Subcutaneous abdominal adipose tissue (tissue), 5 donors: ENCODE measurements around the gene CADPS.

Experiments
- H3K27ac ChIP-seq: one replicate; pipeline ENCODE4 v1.7.0; 2013; ENCODE audit warnings: low read depth, mild to moderate bottlenecking, inconsistent platforms, low read length, moderate library complexity
- H3K27me3 ChIP-seq, 5 donors: one replicate each; pipeline ENCODE4 v1.7.0; 2013; ENCODE audit warnings: low read length in 5 of 5, inconsistent platforms in 1 of 5; ENCODE audit not compliant: control insufficient read depth in 5 of 5, insufficient read depth in 4 of 5
- H3K36me3 ChIP-seq, 5 donors: one replicate each; pipeline ENCODE4 v1.7.0; 2013; ENCODE audit warnings: low read length in 5 of 5; ENCODE audit not compliant: control insufficient read depth in 5 of 5, insufficient read depth in 5 of 5
- H3K4me1 ChIP-seq, 5 donors: one replicate each; pipeline ENCODE4 v1.7.0; 2013; ENCODE audit warnings: low read length in 5 of 5, mild to moderate bottlenecking in 3 of 5, moderate library complexity in 1 of 5; ENCODE audit not compliant: control insufficient read depth in 5 of 5, insufficient read depth in 5 of 5
- H3K4me3 ChIP-seq, 5 donors: one replicate each; pipeline ENCODE4 v1.7.0; 2013; ENCODE audit warnings: low read length in 5 of 5, low read depth in 1 of 5
- H3K9ac ChIP-seq, 5 donors: one replicate each; pipeline ENCODE4 v1.7.0; 2013; ENCODE audit warnings: low read length in 5 of 5, mild to moderate bottlenecking in 4 of 5, moderate library complexity in 3 of 5
- H3K9me3 ChIP-seq, 5 donors: one replicate each; pipeline ENCODE4 v1.7.0; 2013; ENCODE audit warnings: low read length in 5 of 5; ENCODE audit not compliant: control insufficient read depth in 5 of 5
- donor health status: healthy.
- donor health status: healthy.
- donor health status: healthy.
- donor health status: healthy.
- donor health status: healthy.

CADPS gene

DNA sequence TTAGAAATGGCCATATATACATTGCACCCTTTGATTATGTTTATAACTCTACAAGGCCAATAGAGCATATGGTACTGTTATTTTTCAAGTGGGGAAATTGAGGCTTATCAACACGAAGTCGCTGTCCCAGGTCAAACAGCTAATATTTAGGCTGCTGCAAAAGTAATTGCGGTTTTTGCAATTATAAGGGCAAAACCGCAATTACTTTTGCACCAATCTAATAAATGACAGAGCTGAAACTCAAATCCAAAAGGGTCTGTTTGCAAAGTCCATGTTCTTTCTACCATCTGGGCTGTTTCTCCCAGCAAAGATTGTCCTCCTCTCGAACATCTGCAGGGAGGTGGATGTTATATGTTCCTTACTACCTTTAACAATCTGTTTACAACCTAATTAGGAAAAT lies 147.2 kb downstream of the CADPS start:
- Histone ChIP-seq H3K4me1 (no peaks in the 10 kb centered on the region), H3K4me3 (no peak overlapping the region), H3K9ac (no peak overlapping the region), H3K9me3 (no peaks in the 10 kb centered on the region), H3K27me3 (peaks cover 0 to 1% (median 0%) of the 10 kb centered on the region in 5 donors), H3K27ac (no peak overlapping the region), H3K36me3 (no peaks in the 10 kb centered on the region)

DNA sequence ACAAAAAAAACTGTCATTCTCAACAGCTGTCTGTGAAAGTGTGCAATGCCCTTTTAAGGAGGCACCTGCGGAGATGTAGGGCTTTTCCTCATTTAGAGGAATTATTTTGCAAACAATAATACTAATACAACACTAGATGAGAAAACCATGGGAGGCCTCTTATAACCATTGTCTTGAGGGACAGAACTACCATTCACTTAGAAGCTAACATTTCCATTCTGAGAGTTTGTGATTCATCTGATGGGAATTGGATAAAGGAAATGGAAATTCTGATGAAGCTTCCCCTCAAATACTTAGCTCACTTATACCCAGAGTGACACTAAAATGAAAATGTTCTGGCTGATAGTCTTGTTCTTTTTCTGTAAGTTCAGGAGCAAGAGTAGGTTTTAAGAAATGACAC lies 147.7 kb downstream of the CADPS start:
- no peaks in the 10 kb centered on the region for H3K36me3 ChIP-seq
- no peak overlapping the region for H3K9ac ChIP-seq
- no peaks in the 10 kb centered on the region for H3K4me1 ChIP-seq
- H3K9me3 ChIP-seq = no peaks in the 10 kb centered on the region
- peaks cover 0 to 3% (median 0%) of the 10 kb centered on the region in 5 donors for H3K27me3 ChIP-seq
- no peak overlapping the region for H3K4me3 ChIP-seq
- no peak overlapping the region for H3K27ac ChIP-seq

DNA sequence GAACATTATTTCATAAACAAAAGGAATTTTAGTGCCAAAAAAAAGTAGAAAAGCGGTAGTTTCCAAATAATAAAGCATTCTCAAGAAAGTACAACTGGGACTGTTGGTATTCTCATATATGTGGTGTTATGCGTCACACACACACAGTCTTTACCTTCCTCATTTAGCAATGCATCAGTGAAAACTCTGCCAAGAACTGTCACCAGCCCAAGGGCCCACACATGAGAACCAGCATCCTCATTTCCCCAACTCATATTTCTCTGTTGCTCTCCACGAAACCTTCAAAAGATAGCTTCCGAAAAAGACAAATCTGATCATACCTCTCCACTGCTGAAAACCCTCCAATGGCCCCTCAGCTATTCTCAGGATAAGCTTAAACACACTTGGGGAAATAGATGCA lies 150.7 kb downstream of the CADPS start:
- no peak overlapping the region for H3K9ac ChIP-seq
- H3K4me1 ChIP-seq = no peaks in the 10 kb centered on the region
- H3K36me3 ChIP-seq = no peaks in the 10 kb centered on the region
- H3K27me3 ChIP-seq = peaks cover 0 to 3% (median 0%) of the 10 kb centered on the region in 5 donors
- H3K4me3 ChIP-seq = no peak overlapping the region
- no peaks in the 10 kb centered on the region for H3K9me3 ChIP-seq
- no peak overlapping the region for H3K27ac ChIP-seq

DNA sequence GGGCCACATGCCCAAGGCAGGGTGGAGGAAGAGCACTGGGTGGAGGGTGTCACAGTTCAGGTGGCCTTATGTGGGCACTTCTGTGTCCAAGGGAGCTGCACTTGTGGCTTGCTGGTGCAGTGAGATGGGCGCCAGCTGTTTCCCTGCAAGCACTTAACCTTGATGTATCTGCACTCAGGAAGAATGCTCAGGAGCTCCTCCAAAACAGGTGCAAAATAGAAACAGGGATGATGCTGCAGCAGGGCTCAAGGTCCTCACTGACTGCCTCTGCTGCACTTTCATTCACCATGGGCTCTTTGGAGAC lies 151.3 kb downstream of the CADPS start:
- Histone ChIP-seq H3K9me3 (no peaks in the 10 kb centered on the region), H3K36me3 (no peaks in the 10 kb centered on the region), H3K4me1 (no peaks in the 10 kb centered on the region), H3K4me3 (no peak overlapping the region), H3K27me3 (peaks cover 0 to 3% (median 0%) of the 10 kb centered on the region in 5 donors), H3K9ac (no peak overlapping the region), H3K27ac (no peak overlapping the region)

DNA sequence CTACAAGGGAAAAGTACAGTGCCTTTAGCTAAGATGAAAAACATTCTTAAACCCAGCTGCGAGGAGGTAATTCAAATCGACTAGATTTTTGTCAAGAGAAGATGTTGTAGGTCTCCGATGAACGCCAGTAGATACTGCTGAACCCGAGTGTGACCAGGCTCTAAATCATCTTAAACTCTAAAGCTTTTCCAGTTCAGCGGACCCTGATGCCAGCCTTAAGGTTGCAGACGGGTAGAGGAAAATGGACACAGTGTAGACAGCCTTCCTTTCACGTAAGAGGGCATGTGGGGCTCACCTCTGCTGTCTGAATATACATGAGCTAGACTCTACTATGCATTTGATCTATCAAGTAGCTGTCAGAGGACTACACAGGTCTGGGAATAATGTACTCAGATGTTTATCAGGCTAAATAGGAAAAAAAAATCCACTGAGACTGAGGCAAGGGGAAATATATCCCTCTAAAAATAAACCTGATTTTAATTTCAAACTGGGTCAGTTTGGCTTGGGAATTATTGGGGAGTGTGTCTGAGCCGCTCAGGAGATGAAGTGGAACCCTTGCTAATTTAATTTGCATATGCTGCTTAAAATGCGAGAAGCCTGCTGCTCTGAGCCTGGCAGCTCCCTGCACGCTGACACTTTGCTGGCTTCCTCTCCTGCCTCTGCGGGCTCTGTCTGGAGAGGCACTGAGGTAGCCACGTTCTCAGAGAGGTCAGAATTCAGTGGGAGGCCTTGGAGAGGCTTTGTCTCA lies 151.9 kb downstream of the CADPS start:
- H3K4me1 ChIP-seq = no peaks in the 10 kb centered on the region
- H3K36me3 ChIP-seq = no peaks in the 10 kb centered on the region
- H3K27me3 ChIP-seq = peaks cover 0 to 3% (median 0%) of the 10 kb centered on the region in 5 donors
- no peak overlapping the region for H3K27ac ChIP-seq
- H3K9me3 ChIP-seq = no peaks in the 10 kb centered on the region
- no peak overlapping the region for H3K4me3 ChIP-seq
- no peak overlapping the region for H3K9ac ChIP-seq

DNA sequence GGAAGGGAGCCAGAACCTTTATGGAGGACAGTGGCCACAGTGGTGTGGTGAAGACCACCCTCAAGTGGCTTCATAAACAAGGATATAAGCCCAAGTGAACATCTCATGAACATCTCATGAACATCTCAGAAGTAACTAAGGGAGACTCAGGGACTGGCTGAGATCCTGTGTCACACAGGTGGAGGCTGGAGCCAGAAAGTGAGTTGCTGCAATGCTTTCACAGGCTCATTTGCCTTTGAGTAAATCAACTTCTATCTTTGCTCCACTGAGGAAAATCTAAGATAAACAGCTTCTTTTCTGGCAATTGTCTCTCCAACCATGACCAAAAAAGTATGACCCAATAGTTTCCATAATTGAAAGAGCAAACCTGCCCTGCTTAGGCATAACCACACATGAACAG lies 152.9 kb downstream of the CADPS start:
- Histone ChIP-seq H3K36me3 (no peaks in the 10 kb centered on the region), H3K27ac (no peak overlapping the region), H3K9me3 (no peaks in the 10 kb centered on the region), H3K27me3 (peaks cover 0 to 3% (median 0%) of the 10 kb centered on the region in 5 donors), H3K9ac (no peak overlapping the region), H3K4me1 (no peaks in the 10 kb centered on the region), H3K4me3 (no peak overlapping the region)

DNA sequence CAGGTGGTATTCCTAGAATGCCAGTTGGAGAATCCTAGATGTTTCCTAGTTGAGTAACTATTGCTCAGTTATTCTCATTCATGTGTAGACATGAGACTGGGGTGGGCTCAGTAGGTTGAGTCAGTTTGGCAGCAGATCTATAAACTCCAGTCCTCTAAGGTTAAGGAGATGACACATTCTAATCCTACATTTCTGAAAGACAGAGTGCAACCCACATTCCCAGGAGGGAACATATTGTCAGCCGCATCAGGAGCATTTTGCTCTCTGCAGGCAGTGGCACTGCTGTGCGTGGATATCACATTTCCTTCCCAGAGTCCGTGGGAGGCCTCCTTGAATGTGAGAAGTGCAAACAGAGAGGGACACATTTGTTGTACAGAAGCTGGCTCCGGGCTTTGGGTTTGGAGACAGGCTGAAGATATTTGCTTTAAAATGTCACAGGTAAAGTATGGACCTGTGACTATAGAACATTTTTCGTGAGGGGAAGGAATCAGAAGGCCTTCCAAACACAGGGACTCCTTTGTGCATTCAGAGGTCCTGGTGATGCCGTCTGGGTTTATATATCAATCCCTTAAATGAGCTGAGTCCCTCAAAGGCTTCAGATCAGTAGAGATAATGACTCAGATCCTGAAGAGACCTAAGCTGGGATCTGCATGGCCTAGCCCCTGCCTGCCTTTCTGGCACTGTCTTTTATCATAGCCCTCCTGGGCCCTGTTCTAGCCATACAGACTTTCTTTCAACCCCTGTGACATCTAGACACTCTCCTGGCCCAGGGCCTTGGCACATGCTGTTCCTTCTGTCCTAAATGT lies 156.5 kb downstream of the CADPS start:
- no peak overlapping the region for H3K27ac ChIP-seq
- no peaks in the 10 kb centered on the region for H3K9me3 ChIP-seq
- no peaks in the 10 kb centered on the region for H3K36me3 ChIP-seq
- H3K9ac ChIP-seq = no peak overlapping the region
- H3K27me3 ChIP-seq = peaks cover 0 to 3% (median 0%) of the 10 kb centered on the region in 5 donors
- H3K4me1 ChIP-seq = no peaks in the 10 kb centered on the region
- no peak overlapping the region for H3K4me3 ChIP-seq

DNA sequence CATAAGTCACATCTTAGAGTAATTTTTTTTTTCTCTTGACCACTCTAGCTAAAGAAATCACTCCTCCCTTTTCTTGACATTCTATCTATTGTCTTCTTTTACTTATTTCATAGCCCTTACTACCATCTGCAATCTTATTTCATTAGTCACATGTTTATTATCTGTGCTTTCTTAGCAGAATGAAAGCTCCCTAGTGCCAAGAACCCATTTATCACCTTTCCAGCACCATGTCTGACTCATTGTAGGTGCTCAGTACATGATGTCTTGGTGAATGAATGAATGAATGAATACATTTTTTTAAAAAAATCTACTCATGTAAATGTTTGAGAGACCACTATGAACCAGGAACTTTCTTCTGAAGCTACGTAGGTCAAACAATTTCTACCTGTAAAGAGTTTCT lies 157.2 kb downstream of the CADPS start:
- Histone ChIP-seq H3K27me3 (peaks cover 0 to 3% (median 0%) of the 10 kb centered on the region in 5 donors), H3K27ac (no peak overlapping the region), H3K9me3 (no peaks in the 10 kb centered on the region), H3K4me1 (no peaks in the 10 kb centered on the region), H3K9ac (no peak overlapping the region), H3K4me3 (no peak overlapping the region), H3K36me3 (no peaks in the 10 kb centered on the region)

DNA sequence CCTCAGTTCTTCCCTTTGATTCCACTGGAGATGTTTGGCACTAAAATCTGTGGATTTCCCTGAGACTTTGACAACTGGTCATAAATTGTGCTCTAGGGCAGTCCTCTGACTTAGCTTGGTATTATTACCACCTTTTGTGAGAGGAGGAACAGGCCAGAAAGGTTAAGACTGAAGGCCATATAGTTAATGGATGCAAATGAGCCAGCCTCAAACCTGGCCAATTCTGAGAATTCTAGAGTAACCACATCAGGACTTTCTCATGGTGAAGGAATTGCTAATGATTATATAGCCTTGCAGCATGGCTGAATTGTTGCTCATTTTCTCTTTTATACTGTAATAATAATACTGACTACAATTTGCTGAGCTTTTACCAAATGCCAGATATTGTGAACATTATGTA lies 162.5 kb downstream of the CADPS start:
- Histone ChIP-seq H3K4me3 (no peak overlapping the region), H3K36me3 (no peaks in the 10 kb centered on the region), H3K9ac (no peak overlapping the region), H3K9me3 (no peaks in the 10 kb centered on the region), H3K27me3 (no peaks in the 10 kb centered on the region), H3K27ac (no peak overlapping the region), H3K4me1 (no peaks in the 10 kb centered on the region)

DNA sequence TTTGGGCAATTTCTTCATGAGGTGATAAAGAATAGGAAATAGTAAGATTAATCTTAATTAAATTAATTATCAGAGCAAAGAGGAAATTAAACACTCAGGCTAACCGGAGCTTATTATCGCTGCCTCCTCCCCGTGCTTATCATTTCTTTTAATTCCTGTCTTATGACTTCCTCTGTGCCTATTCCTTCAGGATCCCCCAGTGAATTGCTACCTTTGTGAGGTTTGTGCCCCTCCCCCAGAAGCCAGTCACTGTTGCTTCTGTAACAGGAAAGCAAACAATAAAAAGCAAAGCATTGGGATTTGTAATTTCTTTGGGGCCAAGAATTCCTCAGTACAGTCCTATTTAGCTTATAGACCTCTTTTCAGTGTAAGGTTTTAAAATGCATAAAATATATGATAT lies 164.5 kb downstream of the CADPS start:
- Histone ChIP-seq H3K27ac (no peak overlapping the region), H3K4me1 (no peaks in the 10 kb centered on the region), H3K9ac (no peak overlapping the region), H3K27me3 (no peaks in the 10 kb centered on the region), H3K36me3 (no peaks in the 10 kb centered on the region), H3K4me3 (no peak overlapping the region), H3K9me3 (no peaks in the 10 kb centered on the region)
